Large intestine (tissue), 3 donors: ENCODE measurements around the gene CCDC78. TPM values are rescaled to one million over a fixed set of nuclear protein-coding genes. Genes with fewer than 3 reads are reported as not detected.
"Not testable (repeated sequence)": the region's sequence is repeated elsewhere in the genome, so short reads cannot be mapped to it uniquely, and the experiment has no call there.

Source experiments
- DNase-seq, 2 donors: peaks; one replicate each; pipeline versions ENCODE4 v3.0.0 to v3.0.0-alpha.2; 2013
- H3K27ac ChIP-seq: one replicate; pipeline ENCODE4 v1.5.1; 2013; ENCODE audit warnings: low read length
- H3K27me3 ChIP-seq: 2 replicates; pipeline ENCODE4 v1.6.1; 2013; ENCODE audit warnings: low read length; ENCODE audit not compliant: control insufficient read depth, insufficient read depth
- H3K36me3 ChIP-seq: 2 replicates; pipeline ENCODE4 v1.6.1; 2013; ENCODE audit warnings: low read length; ENCODE audit not compliant: control insufficient read depth, insufficient read depth
- H3K4me1 ChIP-seq: one replicate; pipeline ENCODE4 v1.6.1; 2013; ENCODE audit warnings: low read length; ENCODE audit not compliant: control insufficient read depth, insufficient read depth
- H3K4me3 ChIP-seq: one replicate; pipeline ENCODE4 v1.5.1; 2013; ENCODE audit warnings: low read length
- H3K9me3 ChIP-seq: one replicate; pipeline ENCODE4 v1.6.1; 2013; ENCODE audit warnings: mild to moderate bottlenecking, low read depth, low read length, moderate library complexity; ENCODE audit not compliant: control insufficient read depth
- WGBS: methylation state at CpG from one replicate; pipeline ENCODE4 v1.1.5; 2013; ENCODE audit warnings: low lambda C conversion rate; ENCODE audit not compliant: insufficient coverage; 5-methylcytosine and 5-hydroxymethylcytosine counted together
- polyA plus RNA-seq: library from polyadenylated mRNA; unstranded; fragments of 120-200 nt; gene quantifications from one replicate; pipeline ENCODE4 v1.2.1, GENCODE V29; 2013

CCDC78 gene
- polyA plus RNA-seq, 1 donor, result 1.9 TPM

DNA sequence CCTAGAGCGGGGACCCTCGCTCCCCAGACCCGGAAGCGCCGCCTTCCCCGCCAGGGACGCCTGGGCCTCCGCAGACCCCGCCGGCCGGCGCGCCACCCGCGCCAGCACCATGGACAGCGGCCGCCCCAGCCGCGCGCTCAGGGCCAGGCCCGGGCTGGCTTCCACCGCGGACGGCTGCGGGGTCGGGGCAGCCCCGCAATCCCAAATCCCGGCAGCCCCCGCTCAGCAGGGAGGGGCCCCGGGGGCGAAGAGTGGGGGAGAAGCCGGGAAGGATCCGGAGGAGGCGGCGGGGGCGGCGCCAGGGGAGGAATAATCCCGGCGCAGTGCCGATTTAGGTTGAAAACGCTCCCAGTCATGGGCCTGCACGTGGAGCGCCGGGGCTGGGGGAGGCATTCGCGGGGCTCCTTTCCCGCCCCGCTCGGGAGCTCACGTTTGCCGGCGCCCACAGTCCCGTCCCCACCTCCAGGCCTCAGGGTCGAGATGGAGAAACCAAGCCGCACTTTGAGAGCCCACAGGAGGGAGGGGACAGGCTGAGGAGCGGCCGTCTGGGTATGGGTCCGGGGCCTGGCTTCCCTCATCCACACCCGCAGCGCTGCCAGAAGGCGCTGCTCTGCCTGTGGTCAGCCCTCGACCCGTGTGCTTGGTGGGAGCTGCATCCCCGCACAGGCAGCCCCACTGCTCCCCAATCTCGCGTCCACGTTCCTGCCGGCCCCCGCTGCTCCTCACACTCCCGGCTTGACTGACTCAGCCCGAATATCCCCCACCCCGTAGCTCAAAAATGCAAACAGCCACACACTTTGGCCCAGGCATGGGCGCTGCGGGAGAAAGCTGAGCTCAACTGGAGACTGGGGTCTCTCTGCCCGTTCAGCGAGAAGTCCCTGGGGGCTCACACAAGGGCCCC lies 25.3 kb downstream of the CCDC78 start:
- peaks cover 85% of the 10 kb centered on the region for H3K27me3 ChIP-seq
- peaks cover 7% of the 10 kb centered on the region for H3K9me3 ChIP-seq
- H3K4me3 ChIP-seq, result no peak overlapping the region
- no peak overlapping the region for H3K27ac ChIP-seq
- no peak for DNase-seq
- WGBS, result no CpG with 5 or more reads among the region's 76 CpGs
- H3K36me3 ChIP-seq, result no peaks in the 10 kb centered on the region
- H3K4me1 ChIP-seq, result peaks cover 2% of the 10 kb centered on the region

- no CpG with 5 or more reads among the region's 19 CpGs for WGBS
These were observed 27.2 kb downstream of the CCDC78 start for GRCh38 chr16:698911-699671.

GRCh38 chr16:695355-696089 lies 30.7 kb downstream of the CCDC78 start:
- peak in 1 of 2 donors; percentile 62 for DNase-seq
- WGBS, result no CpG with 5 or more reads among the region's 71 CpGs
- H3K9me3 ChIP-seq, result peaks cover 18% of the 10 kb centered on the region
- no peak overlapping the region for H3K4me3 ChIP-seq
- peaks cover 13% of the 10 kb centered on the region for H3K4me1 ChIP-seq
- H3K36me3 ChIP-seq, result no peaks in the 10 kb centered on the region
- no peak overlapping the region for H3K27ac ChIP-seq
- H3K27me3 ChIP-seq, result peaks cover 83% of the 10 kb centered on the region

More at GRCh38 chr16:698911-699671, 27.2 kb downstream of the CCDC78 start:
- Histone ChIP-seq H3K4me1 (peaks cover 12% of the 10 kb centered on the region), H3K4me3 (no peak overlapping the region), H3K27me3 (peaks cover 91% of the 10 kb centered on the region), H3K36me3 (no peaks in the 10 kb centered on the region), H3K27ac (no peak overlapping the region), H3K9me3 (peaks cover 18% of the 10 kb centered on the region)
- no peak for DNase-seq

GRCh38 chr16:694863-695354 lies 31.3 kb downstream of the CCDC78 start:
- no peak for DNase-seq
- no peak overlapping the region for H3K4me3 ChIP-seq
- peaks cover 18% of the 10 kb centered on the region for H3K9me3 ChIP-seq
- H3K4me1 ChIP-seq, result peaks cover 13% of the 10 kb centered on the region
- H3K27me3 ChIP-seq, result peaks cover 77% of the 10 kb centered on the region
- H3K36me3 ChIP-seq, result no peaks in the 10 kb centered on the region
- H3K27ac ChIP-seq, result no peak overlapping the region
- WGBS, result no CpG with 5 or more reads among the region's 37 CpGs

GRCh38 chr16:694187-694862 lies 31.9 kb downstream of the CCDC78 start:
- Histone ChIP-seq H3K27me3 (peaks cover 71% of the 10 kb centered on the region), H3K27ac (no peak overlapping the region)

DNA sequence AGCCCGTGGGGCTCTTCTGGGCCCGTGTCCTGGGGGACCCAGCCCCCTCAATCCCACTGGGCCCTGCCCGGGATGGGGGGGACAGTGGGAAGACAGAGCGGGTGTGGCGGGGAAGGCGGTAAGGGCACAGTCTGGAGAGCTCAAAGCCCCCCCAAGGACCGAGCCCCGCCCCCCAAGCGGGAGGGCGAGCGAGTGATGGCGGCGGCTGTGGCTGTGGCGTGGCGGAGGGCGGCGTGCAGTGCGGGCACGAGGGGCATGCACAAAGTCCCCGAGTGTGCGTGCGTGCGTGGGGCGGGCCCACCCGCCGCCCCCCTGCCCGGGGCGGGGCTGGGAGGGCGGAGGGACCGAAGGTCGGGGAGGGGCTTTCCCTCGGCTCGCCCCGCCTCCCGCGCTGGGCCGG lies 32.5 kb downstream of the CCDC78 start:
- Histone ChIP-seq H3K4me3 (no peak overlapping the region), H3K27me3 (peaks cover 66% of the 10 kb centered on the region), H3K27ac (no peak overlapping the region), H3K36me3 (no peaks in the 10 kb centered on the region), H3K4me1 (peaks cover 21% of the 10 kb centered on the region), H3K9me3 (peaks cover 18% of the 10 kb centered on the region)
- DNase-seq, result peak in 1 of 2 donors; percentile 38
- WGBS, result no CpG with 5 or more reads among the region's 37 CpGs

More at GRCh38 chr16:694187-694862, 31.9 kb downstream of the CCDC78 start:
- Histone ChIP-seq H3K4me1 (peaks cover 17% of the 10 kb centered on the region), H3K36me3 (no peaks in the 10 kb centered on the region), H3K4me3 (no peak overlapping the region), H3K9me3 (peaks cover 18% of the 10 kb centered on the region)
- WGBS, result no CpG with 5 or more reads among the region's 64 CpGs
- DNase-seq, result no peak

- peaks cover 63% of the 10 kb centered on the region for H3K27me3 ChIP-seq
- H3K4me1 ChIP-seq, result peaks cover 21% of the 10 kb centered on the region
- H3K9me3 ChIP-seq, result peaks cover 18% of the 10 kb centered on the region
- no peaks in the 10 kb centered on the region for H3K36me3 ChIP-seq
- DNase-seq, result no peak
- no peak overlapping the region for H3K27ac ChIP-seq
- no peak overlapping the region for H3K4me3 ChIP-seq
- no CpG with 5 or more reads among the region's 22 CpGs for WGBS
These were observed 32.9 kb downstream of the CCDC78 start for GRCh38 chr16:693364-693763.

DNA sequence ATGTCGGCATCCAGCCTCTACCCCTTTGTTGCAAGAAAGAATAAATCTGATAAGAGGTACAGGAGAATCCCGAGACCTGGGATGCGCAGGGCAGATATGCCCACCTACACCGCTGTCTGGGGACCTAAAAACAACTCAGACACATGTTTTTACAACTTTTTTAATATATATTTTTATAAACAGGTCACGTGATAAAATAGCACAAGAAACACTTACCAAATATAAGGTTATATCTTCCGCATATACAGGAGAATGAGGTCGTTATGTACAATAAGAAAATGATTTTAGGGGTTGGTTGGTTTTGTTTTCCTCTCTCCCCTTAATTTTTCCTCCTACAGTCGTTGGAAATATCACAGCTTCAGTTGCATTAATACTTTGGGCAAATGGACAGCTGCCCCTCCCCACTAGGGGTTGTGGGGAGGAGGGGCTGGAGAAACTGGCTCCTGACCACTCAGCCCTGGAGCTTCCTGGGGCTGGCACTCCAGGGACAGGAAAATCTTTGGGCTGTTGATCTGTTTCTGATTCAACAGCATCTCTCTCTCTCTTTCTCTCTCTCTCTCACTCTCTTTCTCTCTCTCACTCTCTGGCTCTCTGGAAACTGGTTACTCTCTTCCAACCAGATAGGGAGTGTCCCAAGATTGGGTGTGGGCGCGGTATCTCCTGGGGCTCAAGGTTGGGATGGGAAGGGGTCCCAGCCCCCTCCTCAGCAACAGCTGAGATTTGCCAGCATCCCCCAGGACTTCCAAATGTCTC lies 33.7 kb downstream of the CCDC78 start:
- Histone ChIP-seq H3K36me3 (peaks cover 5% of the 10 kb centered on the region), H3K27ac (no peak overlapping the region), H3K9me3 (peaks cover 18% of the 10 kb centered on the region), H3K4me1 (peaks cover 21% of the 10 kb centered on the region), H3K4me3 (no peak overlapping the region), H3K27me3 (peaks cover 57% of the 10 kb centered on the region)
- 63% methylated on average over 5 of the region's 10 CpGs for WGBS
- no peak for DNase-seq

DNA sequence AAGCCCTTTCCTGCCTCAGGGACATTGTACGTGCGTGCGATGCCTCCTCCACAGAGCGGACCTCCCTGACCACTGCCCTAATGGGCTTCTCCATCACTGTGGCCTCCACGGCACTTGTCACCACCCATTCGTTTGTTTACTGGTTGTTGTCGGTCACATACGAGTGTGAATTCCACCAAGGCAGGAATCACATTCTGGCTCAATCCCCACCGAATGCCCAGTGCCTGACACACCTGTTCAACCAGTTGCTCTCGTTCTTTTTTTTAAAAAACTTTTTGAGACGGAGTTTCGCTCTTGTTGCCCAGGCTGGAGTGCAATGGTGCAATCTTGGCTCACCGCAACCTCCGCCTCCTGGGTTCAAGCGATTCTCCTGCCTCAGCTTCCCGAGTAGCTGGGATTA lies 35.0 kb downstream of the CCDC78 start:
- Histone ChIP-seq H3K4me1 (peaks cover 21% of the 10 kb centered on the region), H3K36me3 (peaks cover 13% of the 10 kb centered on the region), H3K27me3 (peaks cover 47% of the 10 kb centered on the region), H3K9me3 (peaks cover 24% of the 10 kb centered on the region)
- no CpG with 5 or more reads among the region's 16 CpGs for WGBS
- not testable (repeated sequence) for H3K4me3 ChIP-seq, H3K27ac ChIP-seq, DNase-seq
